ENCODE data around the gene SCYGR3.

DNA sequence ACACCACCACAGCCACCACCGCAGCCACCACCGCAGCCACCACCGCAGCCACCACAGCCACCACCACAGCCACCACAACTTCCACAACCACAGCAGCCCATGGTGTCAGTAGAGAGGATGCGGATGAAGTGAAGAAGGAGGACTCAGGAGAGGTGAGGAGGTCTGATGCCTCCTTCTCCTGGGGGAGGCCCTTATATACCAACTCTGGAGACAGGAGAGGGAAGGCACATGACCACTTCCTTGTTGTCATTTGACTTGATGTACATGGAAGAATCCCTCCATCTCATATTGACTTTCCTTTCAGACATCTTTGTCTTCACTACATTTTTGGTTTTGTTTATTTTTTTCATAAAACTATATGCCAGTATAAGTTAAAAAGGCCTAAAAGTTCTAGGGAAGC, at the start of gene SCYGR3:
- TF ChIP-seq CTCF (IDR thresholded peaks at IDR 0.05), result no peak
- no peak for TF ChIP-seq POLR2A (IDR thresholded peaks at IDR 0.05)

All from Peyer's patch (tissue), 4 donors.